ENCODE measurements around the gene RUNX2. TPM values are rescaled to one million over a fixed set of nuclear protein-coding genes. Genes with fewer than 3 reads are reported as not detected.
A peak's percentile ranks its signal among the peaks of the same experiment; 100 is the strongest.

The RUNX2 gene
- total RNA-seq, 2 experiments from 2014 or later = 8.0 to 9.3 TPM

GRCh38 chr6:45432977-45433376 lies 104.8 kb downstream of the RUNX2 start:
- CTCF ChIA-PET = no interaction called here
- Mint-ChIP-seq H3K27ac (peak overlapping the region; percentile 41), H3K27me3 (no peaks in the 10 kb centered on the region), H3K4me1 (ENCODE audit: low read depth) (peaks cover 80% of the 10 kb centered on the region), H3K9me3 (no peaks in the 10 kb centered on the region), H3K4me3 (peak overlapping the region; percentile 28), H3K36me3 (ENCODE audit: low read depth) (peaks cover 31% of the 10 kb centered on the region)
- ATAC-seq (no peak), DNase-seq (no peak)
- POLR2A ChIA-PET = no interaction called here
- TF ChIP-seq, protein P1, sequence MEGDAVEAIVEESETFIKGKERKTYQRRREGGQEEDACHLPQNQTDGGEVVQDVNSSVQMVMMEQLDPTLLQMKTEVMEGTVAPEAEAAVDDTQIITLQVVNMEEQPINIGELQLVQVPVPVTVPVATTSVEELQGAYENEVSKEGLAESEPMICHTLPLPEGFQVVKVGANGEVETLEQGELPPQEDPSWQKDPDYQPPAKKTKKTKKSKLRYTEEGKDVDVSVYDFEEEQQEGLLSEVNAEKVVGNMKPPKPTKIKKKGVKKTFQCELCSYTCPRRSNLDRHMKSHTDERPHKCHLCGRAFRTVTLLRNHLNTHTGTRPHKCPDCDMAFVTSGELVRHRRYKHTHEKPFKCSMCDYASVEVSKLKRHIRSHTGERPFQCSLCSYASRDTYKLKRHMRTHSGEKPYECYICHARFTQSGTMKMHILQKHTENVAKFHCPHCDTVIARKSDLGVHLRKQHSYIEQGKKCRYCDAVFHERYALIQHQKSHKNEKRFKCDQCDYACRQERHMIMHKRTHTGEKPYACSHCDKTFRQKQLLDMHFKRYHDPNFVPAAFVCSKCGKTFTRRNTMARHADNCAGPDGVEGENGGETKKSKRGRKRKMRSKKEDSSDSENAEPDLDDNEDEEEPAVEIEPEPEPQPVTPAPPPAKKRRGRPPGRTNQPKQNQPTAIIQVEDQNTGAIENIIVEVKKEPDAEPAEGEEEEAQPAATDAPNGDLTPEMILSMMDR (IDR thresholded peaks at IDR 0.05) = no peak
- intact Hi-C loops (cut with micrococcal nuclease) = loop anchor here (5.0 kb wide), 1 partner anchor 279 kb away; no protein-coding TSS in a partner anchor

- peak overlapping the region; percentile 89 for H3K27ac Mint-ChIP-seq
- TF ChIP-seq, protein P1 (IDR thresholded peaks at IDR 0.05) = no peak
- DNase-seq = no peak
- peaks cover 37% of the 10 kb centered on the region for H3K36me3 Mint-ChIP-seq (ENCODE audit: low read depth)
- ChIA-PET CTCF (interaction anchor here (0.6 to 1.2 kb wide), 8 partner anchors 10 to 890 kb away, joined by 3 to 5 read pairs (median 3); no protein-coding TSS in a partner anchor), POLR2A (interaction anchor here (0.7 kb wide), 1 partner anchor 481 kb away, joined by 3 read pairs; no protein-coding TSS in a partner anchor)
- no peaks in the 10 kb centered on the region for H3K27me3 Mint-ChIP-seq
- ATAC-seq = no peak
- peaks cover 80% of the 10 kb centered on the region for H3K4me1 Mint-ChIP-seq (ENCODE audit: low read depth)
- peak overlapping the region; percentile 48 for H3K4me3 Mint-ChIP-seq
- H3K9me3 Mint-ChIP-seq = no peaks in the 10 kb centered on the region
- intact Hi-C loops (cut with micrococcal nuclease) = loop anchor here (5.0 kb wide), 1 partner anchor 279 kb away; no protein-coding TSS in a partner anchor
These were observed 105.6 kb downstream of the RUNX2 start for GRCh38 chr6:45433533-45434380.

GRCh38 chr6:45434381-45434700 lies 106.2 kb downstream of the RUNX2 start:
- ATAC-seq = peak; percentile 26

GRCh38 chr6:45436544-45437438 lies 108.7 kb downstream of the RUNX2 start:
- peak; percentile 77 for DNase-seq
- ChIA-PET POLR2A (interaction anchor here (0.8 to 1.3 kb wide), 6 partner anchors 9 to 274 kb away, joined by 3 to 4 read pairs (median 3); no protein-coding TSS in a partner anchor), CTCF (interaction anchor here (1.3 kb wide), 1 partner anchor 55 kb away, joined by 3 read pairs; no protein-coding TSS in a partner anchor)
- TF ChIP-seq, protein P1 (IDR thresholded peaks at IDR 0.05) = no peak
- Mint-ChIP-seq H3K4me3 (peak overlapping the region; percentile 27), H3K9me3 (no peaks in the 10 kb centered on the region), H3K4me1 (ENCODE audit: low read depth) (peaks cover 67% of the 10 kb centered on the region), H3K27me3 (no peaks in the 10 kb centered on the region), H3K27ac (peak overlapping the region; percentile 84), H3K36me3 (ENCODE audit: low read depth) (peaks cover 42% of the 10 kb centered on the region)
- ATAC-seq = peak; percentile 95
- intact Hi-C loops (cut with micrococcal nuclease) = loop anchor here (5.0 kb wide), 1 partner anchor 51 kb away; no protein-coding TSS in a partner anchor

More at GRCh38 chr6:45434381-45434700, 106.2 kb downstream of the RUNX2 start:
- Mint-ChIP-seq H3K36me3 (ENCODE audit: low read depth) (peaks cover 42% of the 10 kb centered on the region), H3K9me3 (no peaks in the 10 kb centered on the region), H3K27me3 (no peaks in the 10 kb centered on the region), H3K4me3 (peak overlapping the region; percentile 48), H3K4me1 (ENCODE audit: low read depth) (peaks cover 80% of the 10 kb centered on the region), H3K27ac (peak overlapping the region; percentile 89)
- intact Hi-C loops (cut with micrococcal nuclease) = loop anchor here (5.0 kb wide), 1 partner anchor 278 kb away; no protein-coding TSS in a partner anchor
- DNase-seq = no peak
- ChIA-PET POLR2A (interaction anchor here (0.7 kb wide), 1 partner anchor 480 kb away, joined by 3 read pairs; no protein-coding TSS in a partner anchor), CTCF (interaction anchor here (0.7 to 1.2 kb wide), 7 partner anchors 10 to 488 kb away, joined by 3 to 5 read pairs (median 3); no protein-coding TSS in a partner anchor)
- TF ChIP-seq, protein P1 (IDR thresholded peaks at IDR 0.05) = no peak
